Breast epithelium (tissue), 4 donors: ENCODE data around the gene ZDHHC24. TPM values are rescaled to one million over a fixed set of nuclear protein-coding genes. Genes with fewer than 3 reads are reported as not detected.
A peak's percentile ranks its signal among the peaks of the same experiment; 100 is the strongest.

Experiments used
- DNase-seq, 2 donors: peaks; one replicate each; pipeline ENCODE4 v3.0.0-alpha.2; 2019; ENCODE audit warnings: low spot score in 2 of 2
- H3K27ac ChIP-seq, 2 donors: fragments of 200-600 bp; sonication (generic) in 1 of 2; one replicate each; pipeline ENCODE4 v1.5.1; 2016 to 2019; ENCODE audit warnings: mild to moderate bottlenecking in 1 of 2
- H3K27me3 ChIP-seq, 2 donors: fragments of 200-600 bp; sonication (generic) in 1 of 2; one replicate each; pipeline versions ENCODE4 v1.5.1 to v1.6.0; 2017 to 2019; ENCODE audit warnings: control low read depth in 1 of 2, mild to moderate bottlenecking in 1 of 2
- H3K36me3 ChIP-seq: fragments of 200-600 bp; one replicate; pipeline ENCODE4 v1.5.1; 2019
- H3K4me1 ChIP-seq, 2 donors: fragments of 200-600 bp; sonication (generic); one replicate each; pipeline ENCODE4 v1.5.1; 2016 to 2019; ENCODE audit warnings: control low read depth in 1 of 2
- H3K4me3 ChIP-seq, 3 donors: fragments of 200-600 bp; sonication (generic); 1 replicate in 2 of 3; 2 replicates in 1 of 3; pipeline ENCODE4 v1.5.1; 2016 to 2019; ENCODE audit warnings: mild to moderate bottlenecking in 3 of 3, moderate library complexity in 2 of 3
- H3K9me3 ChIP-seq, 2 donors: fragments of 200-600 bp; sonication (generic) in 1 of 2; one replicate each; pipeline ENCODE4 v1.5.1; 2016 to 2019; ENCODE audit warnings: control low read depth in 1 of 2
- POLR2A ChIP-seq: fragments of 450-650 bp; IDR thresholded peaks from one replicate; pipeline ENCODE4 v1.6.1; 2016; ENCODE audit warnings: antibody characterized with exemption, mild to moderate bottlenecking, moderate library complexity
- POLR2AphosphoS5 ChIP-seq, 3 donors: sonication (generic); formaldehyde crosslinking; IDR thresholded peaks; one replicate each; pipeline ENCODE4 v1.6.1; 2017; ENCODE audit warnings: antibody characterized with exemption in 3 of 3
- intact Hi-C: fragments of 100-400 bp; cut with DNase I; formaldehyde crosslinking; loops from one replicate; pipeline ENCODE4 v1.15.1; 2023; ENCODE audit warnings: low total_unique reads
- total RNA-seq, 3 donors: library from RNA; depleted of rRNA; stranded (reverse); fragments of >200 nt; gene quantifications; one replicate each; pipeline ENCODE4 v1.1.0, GENCODE V29; 2016
- TF ChIP-seq, protein P1 (sequence below), 3 donors: fragments of 450-650 bp; IDR thresholded peaks; one replicate each; pipeline ENCODE4 v1.5.1; 2016 to 2017; ENCODE audit warnings: antibody characterized with exemption in 3 of 3, mild to moderate bottlenecking in 3 of 3, moderate library complexity in 3 of 3

Gene ZDHHC24
- total RNA-seq, 3 donors from 2014 or later = 12.9 to 20.0 (median 14.1) TPM

GRCh38 chr11:66581261-66581660 is 35.4 kb upstream of the ZDHHC24 start:
- Histone ChIP-seq H3K9me3 (no peaks in the 10 kb centered on the region), H3K4me1 (no peaks in the 10 kb centered on the region), H3K4me3 (no peak overlapping the region), H3K27ac (no peak overlapping the region), H3K36me3 (no peaks in the 10 kb centered on the region), H3K27me3 (no peaks in the 10 kb centered on the region)
- no peak for DNase-seq
- intact Hi-C loops = no loop called here
- TF ChIP-seq POLR2AphosphoS5 (IDR thresholded peaks at IDR 0.05) (no peak), POLR2A (no peak)
- TF ChIP-seq, protein P1, sequence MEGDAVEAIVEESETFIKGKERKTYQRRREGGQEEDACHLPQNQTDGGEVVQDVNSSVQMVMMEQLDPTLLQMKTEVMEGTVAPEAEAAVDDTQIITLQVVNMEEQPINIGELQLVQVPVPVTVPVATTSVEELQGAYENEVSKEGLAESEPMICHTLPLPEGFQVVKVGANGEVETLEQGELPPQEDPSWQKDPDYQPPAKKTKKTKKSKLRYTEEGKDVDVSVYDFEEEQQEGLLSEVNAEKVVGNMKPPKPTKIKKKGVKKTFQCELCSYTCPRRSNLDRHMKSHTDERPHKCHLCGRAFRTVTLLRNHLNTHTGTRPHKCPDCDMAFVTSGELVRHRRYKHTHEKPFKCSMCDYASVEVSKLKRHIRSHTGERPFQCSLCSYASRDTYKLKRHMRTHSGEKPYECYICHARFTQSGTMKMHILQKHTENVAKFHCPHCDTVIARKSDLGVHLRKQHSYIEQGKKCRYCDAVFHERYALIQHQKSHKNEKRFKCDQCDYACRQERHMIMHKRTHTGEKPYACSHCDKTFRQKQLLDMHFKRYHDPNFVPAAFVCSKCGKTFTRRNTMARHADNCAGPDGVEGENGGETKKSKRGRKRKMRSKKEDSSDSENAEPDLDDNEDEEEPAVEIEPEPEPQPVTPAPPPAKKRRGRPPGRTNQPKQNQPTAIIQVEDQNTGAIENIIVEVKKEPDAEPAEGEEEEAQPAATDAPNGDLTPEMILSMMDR (IDR thresholded peaks at IDR 0.05) = no peak

GRCh38 chr11:66580803-66581202 is 35.0 kb upstream of the ZDHHC24 start:
- H3K36me3 ChIP-seq = no peaks in the 10 kb centered on the region
- no peak overlapping the region for H3K27ac ChIP-seq
- H3K9me3 ChIP-seq = no peaks in the 10 kb centered on the region
- no peaks in the 10 kb centered on the region for H3K27me3 ChIP-seq
- DNase-seq = no peak
- intact Hi-C loops = no loop called here
- no peak overlapping the region for H3K4me3 ChIP-seq
- H3K4me1 ChIP-seq = no peaks in the 10 kb centered on the region
- no peak for TF ChIP-seq POLR2A
- TF ChIP-seq POLR2AphosphoS5 (IDR thresholded peaks at IDR 0.05) = no peak
- TF ChIP-seq, protein P1 (IDR thresholded peaks at IDR 0.05) = no peak

DNA sequence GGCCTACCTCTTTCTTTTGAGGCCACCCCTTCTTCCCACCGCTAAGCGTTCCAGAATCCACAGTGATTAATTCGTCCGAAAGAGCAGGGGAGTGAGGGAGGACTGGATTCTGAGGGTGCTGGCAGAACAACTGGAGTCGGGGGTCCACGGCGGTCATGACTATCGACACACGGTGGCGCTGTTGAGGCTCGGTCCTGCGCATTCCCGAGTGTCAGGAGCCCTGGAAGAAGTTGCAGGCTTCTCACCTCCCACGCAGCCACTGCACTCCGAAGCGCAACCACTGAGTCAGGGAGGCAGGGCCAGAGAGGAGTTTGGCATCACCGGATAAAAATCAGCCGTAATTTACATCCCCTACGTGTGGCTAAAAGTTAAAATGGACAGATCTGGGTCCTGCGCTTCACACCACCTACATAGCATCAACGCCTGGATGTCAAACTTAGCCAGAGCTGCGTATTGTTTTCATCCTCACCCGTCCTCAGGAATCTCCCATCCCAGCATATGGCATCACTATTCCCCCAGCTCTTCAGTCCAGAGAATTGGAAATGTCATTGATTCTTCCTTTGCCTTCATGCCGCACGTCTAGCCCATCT is 33.3 kb upstream of the ZDHHC24 start:
- H3K9me3 ChIP-seq = no peaks in the 10 kb centered on the region
- peak overlapping the region in 1 of 3 donors; percentile 29 for H3K4me3 ChIP-seq
- H3K4me1 ChIP-seq = no peaks in the 10 kb centered on the region
- TF ChIP-seq POLR2A = no peak
- TF ChIP-seq, protein P1 (IDR thresholded peaks at IDR 0.05) = peak; percentile 62 to 89 (median 79)
- peak in 1 of 3 donors; percentile 18 for TF ChIP-seq POLR2AphosphoS5 (IDR thresholded peaks at IDR 0.05)
- H3K27ac ChIP-seq = no peak overlapping the region
- no peaks in the 10 kb centered on the region for H3K27me3 ChIP-seq
- DNase-seq = peak; percentile 54 to 77
- H3K36me3 ChIP-seq = no peaks in the 10 kb centered on the region
- intact Hi-C loops = loop anchor here (10.0 kb wide), 1 partner anchor 106 kb away; no protein-coding TSS in a partner anchor

GRCh38 chr11:66570850-66571180 is 25.0 kb upstream of the ZDHHC24 start:
- Histone ChIP-seq H3K27me3 (no peaks in the 10 kb centered on the region), H3K36me3 (no peaks in the 10 kb centered on the region), H3K4me3 (no peak overlapping the region), H3K9me3 (no peaks in the 10 kb centered on the region), H3K4me1 (no peaks in the 10 kb centered on the region), H3K27ac (no peak overlapping the region)
- DNase-seq = no peak
- intact Hi-C loops = loop anchor here (10.0 kb wide), 1 partner anchor 114 kb away; no protein-coding TSS in a partner anchor
- TF ChIP-seq, protein P1 (IDR thresholded peaks at IDR 0.05) = no peak
- TF ChIP-seq POLR2A = no peak
- TF ChIP-seq POLR2AphosphoS5 (IDR thresholded peaks at IDR 0.05) = no peak

GRCh38 chr11:66570079-66570849 is 24.4 kb upstream of the ZDHHC24 start:
- intact Hi-C loops = loop anchor here (10.0 kb wide), 1 partner anchor 115 kb away; no protein-coding TSS in a partner anchor
- Histone ChIP-seq H3K27me3 (no peaks in the 10 kb centered on the region), H3K9me3 (no peaks in the 10 kb centered on the region), H3K27ac (no peak overlapping the region), H3K36me3 (no peaks in the 10 kb centered on the region), H3K4me1 (no peaks in the 10 kb centered on the region), H3K4me3 (no peak overlapping the region)
- TF ChIP-seq, protein P1 (IDR thresholded peaks at IDR 0.05) = no peak
- TF ChIP-seq POLR2A (no peak), POLR2AphosphoS5 (IDR thresholded peaks at IDR 0.05) (no peak)
- no peak for DNase-seq
